ENCODE results near the gene FJX1. TPM values are rescaled to one million over a fixed set of nuclear protein-coding genes. Genes with fewer than 3 reads are reported as not detected.

Gene FJX1
- total RNA-seq, 1 experiment from 2014 or later, result 19.1 TPM

GRCh38 chr11:35580397-35580781 lies 37.9 kb upstream of the FJX1 start:
- Mint-ChIP-seq H3K27ac (ENCODE audit: unreplicated experiment) (peak overlapping the region; percentile 43), H3K27me3 (ENCODE audit: unreplicated experiment) (peaks cover 52% of the 10 kb centered on the region), H3K36me3 (ENCODE audit: insufficient read depth, unreplicated experiment) (no peaks in the 10 kb centered on the region), H3K9me3 (ENCODE audit: low read depth, unreplicated experiment) (peaks cover 2% of the 10 kb centered on the region), H3K4me3 (ENCODE audit: low read depth, unreplicated experiment) (no peak overlapping the region), H3K4me1 (ENCODE audit: low read depth, unreplicated experiment) (peaks cover 9% of the 10 kb centered on the region)
- CTCF ChIA-PET, result no interaction called here
- BruUV-seq (replicated peaks), result no TSS peak
- no peak for DNase-seq
- intact Hi-C loops (cut with micrococcal nuclease; ENCODE audit: unreplicated experiment), result no loop called here
- no peak for TF ChIP-seq CTCF (IDR thresholded peaks at IDR 0.05; ENCODE audit: unreplicated experiment)

GRCh38 chr11:35582033-35582432 lies 36.2 kb upstream of the FJX1 start:
- no peaks in the 10 kb centered on the region for H3K9me3 Mint-ChIP-seq (ENCODE audit: low read depth, unreplicated experiment)
- CTCF ChIA-PET, result no interaction called here
- H3K27me3 Mint-ChIP-seq (ENCODE audit: unreplicated experiment), result peaks cover 58% of the 10 kb centered on the region
- no peaks in the 10 kb centered on the region for H3K36me3 Mint-ChIP-seq (ENCODE audit: insufficient read depth, unreplicated experiment)
- H3K27ac Mint-ChIP-seq (ENCODE audit: unreplicated experiment), result no peak overlapping the region
- no TSS peak for BruUV-seq (replicated peaks)
- H3K4me1 Mint-ChIP-seq (ENCODE audit: low read depth, unreplicated experiment), result peaks cover 9% of the 10 kb centered on the region
- no peak for TF ChIP-seq CTCF (IDR thresholded peaks at IDR 0.05; ENCODE audit: unreplicated experiment)
- intact Hi-C loops (cut with micrococcal nuclease; ENCODE audit: unreplicated experiment), result no loop called here
- no peak for DNase-seq
- no peak overlapping the region for H3K4me3 Mint-ChIP-seq (ENCODE audit: low read depth, unreplicated experiment)

- BruUV-seq (replicated peaks), result no TSS peak
- no peak for DNase-seq
- Mint-ChIP-seq H3K36me3 (ENCODE audit: insufficient read depth, unreplicated experiment) (no peaks in the 10 kb centered on the region), H3K27me3 (ENCODE audit: unreplicated experiment) (peaks cover 69% of the 10 kb centered on the region), H3K9me3 (ENCODE audit: low read depth, unreplicated experiment) (no peaks in the 10 kb centered on the region), H3K27ac (ENCODE audit: unreplicated experiment) (no peak overlapping the region), H3K4me3 (ENCODE audit: low read depth, unreplicated experiment) (no peak overlapping the region), H3K4me1 (ENCODE audit: low read depth, unreplicated experiment) (peaks cover 9% of the 10 kb centered on the region)
- CTCF ChIA-PET, result no interaction called here
- TF ChIP-seq CTCF (IDR thresholded peaks at IDR 0.05; ENCODE audit: unreplicated experiment), result no peak
- intact Hi-C loops (cut with micrococcal nuclease; ENCODE audit: unreplicated experiment), result no loop called here
Measured at GRCh38 chr11:35583126-35583525, 35.1 kb upstream of the FJX1 start.

DNA sequence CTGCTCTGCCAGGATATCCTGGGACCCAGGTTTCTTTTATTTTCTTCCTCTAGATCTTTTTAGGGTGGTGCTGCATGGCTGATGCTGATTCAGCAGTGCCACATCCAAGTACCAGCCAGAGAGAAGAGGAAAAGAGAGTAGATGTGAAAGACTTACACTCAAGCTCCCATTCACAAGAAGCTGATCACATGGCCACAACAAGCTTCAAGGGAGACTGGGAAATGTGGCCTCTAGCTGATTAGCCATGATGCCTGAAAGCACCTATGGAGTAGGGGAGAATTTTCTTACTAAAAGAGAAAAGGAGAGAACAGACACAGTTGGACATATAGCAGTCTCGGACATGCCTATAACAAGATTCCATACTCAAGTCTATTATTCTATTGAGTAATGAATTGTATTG lies 34.4 kb upstream of the FJX1 start:
- Mint-ChIP-seq H3K4me1 (ENCODE audit: low read depth, unreplicated experiment) (peaks cover 9% of the 10 kb centered on the region), H3K9me3 (ENCODE audit: low read depth, unreplicated experiment) (no peaks in the 10 kb centered on the region), H3K36me3 (ENCODE audit: insufficient read depth, unreplicated experiment) (no peaks in the 10 kb centered on the region), H3K27ac (ENCODE audit: unreplicated experiment) (no peak overlapping the region), H3K4me3 (ENCODE audit: low read depth, unreplicated experiment) (no peak overlapping the region), H3K27me3 (ENCODE audit: unreplicated experiment) (peaks cover 76% of the 10 kb centered on the region)
- no peak for TF ChIP-seq CTCF (IDR thresholded peaks at IDR 0.05; ENCODE audit: unreplicated experiment)
- CTCF ChIA-PET, result no interaction called here
- DNase-seq, result no peak
- BruUV-seq (replicated peaks), result no TSS peak
- intact Hi-C loops (cut with micrococcal nuclease; ENCODE audit: unreplicated experiment), result no loop called here

DNA sequence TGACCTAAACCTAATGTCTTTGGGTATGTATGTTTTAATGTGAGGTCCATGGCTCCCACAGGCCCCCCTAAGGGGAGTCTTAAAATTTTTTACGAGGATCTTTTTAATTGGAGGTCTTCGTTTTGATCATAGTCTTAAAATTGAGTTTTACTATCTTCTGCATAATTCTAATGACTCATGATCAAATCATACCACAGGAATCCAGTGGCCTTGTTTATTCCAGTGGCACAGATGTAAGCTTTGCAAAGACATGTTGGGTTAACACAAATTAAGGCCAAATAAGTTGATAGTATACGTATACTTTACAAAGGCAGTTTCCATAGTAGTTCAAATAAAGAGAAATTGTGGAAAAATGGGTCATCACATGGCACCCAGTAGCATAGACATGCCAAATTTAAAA lies 33.9 kb upstream of the FJX1 start:
- Mint-ChIP-seq H3K27ac (ENCODE audit: unreplicated experiment) (no peak overlapping the region), H3K36me3 (ENCODE audit: insufficient read depth, unreplicated experiment) (no peaks in the 10 kb centered on the region), H3K9me3 (ENCODE audit: low read depth, unreplicated experiment) (no peaks in the 10 kb centered on the region), H3K4me3 (ENCODE audit: low read depth, unreplicated experiment) (no peak overlapping the region), H3K4me1 (ENCODE audit: low read depth, unreplicated experiment) (peaks cover 6% of the 10 kb centered on the region), H3K27me3 (ENCODE audit: unreplicated experiment) (peaks cover 81% of the 10 kb centered on the region)
- intact Hi-C loops (cut with micrococcal nuclease; ENCODE audit: unreplicated experiment), result no loop called here
- DNase-seq, result no peak
- no TSS peak for BruUV-seq (replicated peaks)
- CTCF ChIA-PET, result no interaction called here
- TF ChIP-seq CTCF (IDR thresholded peaks at IDR 0.05; ENCODE audit: unreplicated experiment), result no peak
